ACHN (cell line): ENCODE results near the gene MBP.

Experiments used
- DNase-seq: peaks from one replicate; pipeline ENCODE4 v3.0.0-alpha.2; 2015
- in situ Hi-C: cut with HindIII; loops from 2 replicates; pipeline ENCODE4 v1.10.0; 2017; ENCODE audit warnings: low sequenced_read_pairs, low pct_ligation_motif_present, low pct_unique_long_range_greater_than_20kb

The MBP gene

GRCh38 chr18:77093586-77093985 is 39.0 kb downstream of the MBP start:
- DNase-seq, result no peak
- in situ Hi-C loops, result no loop called here

- in situ Hi-C loops, result no loop called here
- no peak for DNase-seq
Measured at GRCh38 chr18:77093067-77093430, 39.5 kb downstream of the MBP start.

GRCh38 chr18:77092104-77093066 is 40.2 kb downstream of the MBP start:
- in situ Hi-C loops, result no loop called here
- no peak for DNase-seq

GRCh38 chr18:77091366-77091765 is 41.2 kb downstream of the MBP start:
- in situ Hi-C loops, result no loop called here
- DNase-seq, result no peak

GRCh38 chr18:77090546-77091174 is 41.9 kb downstream of the MBP start:
- in situ Hi-C loops, result no loop called here
- no peak for DNase-seq

- no peak for DNase-seq
- in situ Hi-C loops, result no loop called here
Measured at GRCh38 chr18:77089723-77090285, 42.8 kb downstream of the MBP start.

- no peak for DNase-seq
- in situ Hi-C loops, result no loop called here
Measured at GRCh38 chr18:77088963-77089722, 43.4 kb downstream of the MBP start.

GRCh38 chr18:77087393-77088141 is 45.0 kb downstream of the MBP start:
- in situ Hi-C loops, result no loop called here
- DNase-seq, result no peak

GRCh38 chr18:77086656-77087392 is 45.8 kb downstream of the MBP start:
- in situ Hi-C loops, result no loop called here
- no peak for DNase-seq

- in situ Hi-C loops, result no loop called here
- no peak for DNase-seq
Measured at GRCh38 chr18:77086034-77086433, 46.5 kb downstream of the MBP start.

- in situ Hi-C loops, result no loop called here
- no peak for DNase-seq
Measured at GRCh38 chr18:77084688-77085035, 47.9 kb downstream of the MBP start.

GRCh38 chr18:77082316-77082955 is 50.1 kb downstream of the MBP start:
- in situ Hi-C loops, result no loop called here
- DNase-seq, result no peak

- in situ Hi-C loops, result no loop called here
- DNase-seq, result no peak
Measured at GRCh38 chr18:77081390-77081778, 51.2 kb downstream of the MBP start.

GRCh38 chr18:77079954-77080682 is 52.5 kb downstream of the MBP start:
- no peak for DNase-seq
- in situ Hi-C loops, result no loop called here

- in situ Hi-C loops, result no loop called here
- no peak for DNase-seq
Measured at GRCh38 chr18:77079088-77079487, 53.5 kb downstream of the MBP start.

- in situ Hi-C loops, result no loop called here
Measured at GRCh38 chr18:77078690-77079070, 53.9 kb downstream of the MBP start.

More at GRCh38 chr18:77078690-77079070, 53.9 kb downstream of the MBP start:
- DNase-seq, result peak; percentile 40
